B cell (primary cell): ENCODE results near the gene TUBA4B.

Experiments
- CTCF ChIP-seq: fragments of 200-600 bp; IDR thresholded peaks from one replicate; pipeline ENCODE4 v1.8.0; 2022; ENCODE audit warnings: antibody characterized with exemption, mild to moderate bottlenecking
- EZH2 ChIP-seq: IDR thresholded peaks from 2 replicates; pipeline ENCODE4 v1.6.1; 2012; ENCODE audit warnings: borderline replicate concordance, low read depth, mild to moderate bottlenecking, moderate library complexity, low read length; ENCODE audit not compliant: insufficient read depth, poor library complexity, severe bottlenecking

- TF ChIP-seq CTCF (no peak), EZH2 (no peak)
Measured at GRCh38 chr2:219243291-219243761, 9.7 kb upstream of the TUBA4B start.
